GM12891 (cell line): ENCODE data around the gene SIN3B.

ENCODE experiments used
- POLR2A ChIP-seq: IDR thresholded peaks from 2 replicates; pipeline ENCODE4 v1.6.1; 2011; ENCODE audit warnings: low read depth, low read length, control low read depth
- POLR2AphosphoS5 ChIP-seq: IDR thresholded peaks from 2 replicates; pipeline ENCODE4 v1.6.1; 2011; ENCODE audit warnings: low read depth, low read length, control low read depth

- TF ChIP-seq POLR2A (no peak), POLR2AphosphoS5 (no peak)
Measured at GRCh38 chr19:16908759-16909158, 79.6 kb downstream of the SIN3B start.
